Colonic mucosa (tissue), 4 donors: ENCODE results near the gene SLC35G4. TPM values are rescaled to one million over a fixed set of nuclear protein-coding genes. Genes with fewer than 3 reads are reported as not detected.

Experiments used
- DNase-seq: peaks from one replicate; pipeline ENCODE4 v3.0.0-alpha.2; 2020
- H3K27ac ChIP-seq: fragments of 200-600 bp; one replicate; pipeline ENCODE4 v1.8.0; 2021
- H3K27me3 ChIP-seq: fragments of 200-600 bp; one replicate; pipeline ENCODE4 v1.8.0; 2021
- H3K36me3 ChIP-seq: fragments of 200-600 bp; one replicate; pipeline ENCODE4 v1.8.0; 2021
- H3K4me1 ChIP-seq: fragments of 200-600 bp; one replicate; pipeline ENCODE4 v1.8.0; 2021; ENCODE audit warnings: mild to moderate bottlenecking
- H3K4me3 ChIP-seq: fragments of 200-600 bp; one replicate; pipeline ENCODE4 v1.8.0; 2021
- H3K9ac ChIP-seq, 2 donors: one replicate each; pipeline ENCODE4 v1.7.0; 2013; ENCODE audit warnings: control low read depth in 2 of 2, low read depth in 2 of 2, low read length in 2 of 2
- H3K9me3 ChIP-seq: fragments of 200-600 bp; one replicate; pipeline ENCODE4 v1.8.0; 2021
- intact Hi-C: fragments of 100-400 bp; cut with DNase I; formaldehyde crosslinking; loops from one replicate; pipeline ENCODE4 v1.14.1; 2022
- total RNA-seq, 2 donors: library from RNA; stranded (reverse); fragmentation: NEBNext Ultra II Directional in 1 of 2; extraction: Animal tissue kit (Norgen Biotek cat#: 25700) in 1 of 2; gene quantifications; one replicate each; pipeline ENCODE4 v1.2.1, GENCODE V29; 2021
- TF ChIP-seq, protein P1 (sequence below): fragments of 200-600 bp; IDR thresholded peaks from one replicate; pipeline ENCODE4 v1.8.0; 2022; ENCODE audit warnings: antibody characterized with exemption, mild to moderate bottlenecking
- donor health status: healthy.
- donor health status: DM: no; HTN: no; CAD: no.
- donor health status: DM: no; HTN: no; CAD: no.

The SLC35G4 gene
- total RNA-seq, 2 donors from 2014 or later: not detected

DNA sequence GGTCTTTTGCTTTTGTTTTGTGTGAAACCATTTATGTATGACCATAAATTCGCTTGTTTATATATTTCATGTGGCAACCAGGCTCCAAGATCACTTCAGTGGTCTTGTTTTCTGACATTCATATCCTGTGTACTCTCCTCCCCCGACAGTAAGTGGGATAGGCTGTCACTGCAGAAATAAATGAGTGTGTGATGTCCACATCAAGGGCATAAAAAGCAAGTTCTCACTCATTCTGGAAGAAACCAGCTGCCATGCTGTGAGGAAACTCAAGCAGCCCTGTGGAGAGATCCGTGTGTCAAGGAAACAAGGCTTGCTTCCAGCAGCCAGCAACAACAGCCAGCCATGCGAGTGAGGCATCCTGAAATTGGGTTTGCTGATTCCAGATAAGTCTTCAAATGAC, 40.4 kb downstream of the SLC35G4 start:
- DNase-seq: no peak
- Histone ChIP-seq H3K27me3 (no peaks in the 10 kb centered on the region), H3K36me3 (no peaks in the 10 kb centered on the region), H3K4me1 (no peaks in the 10 kb centered on the region), H3K4me3 (no peak overlapping the region), H3K9ac (no peak overlapping the region), H3K27ac (no peak overlapping the region), H3K9me3 (no peaks in the 10 kb centered on the region)
- intact Hi-C loops: loop anchor here (10.0 kb wide), 1 partner anchor 75 kb away; no protein-coding TSS in a partner anchor
- TF ChIP-seq, protein P1, sequence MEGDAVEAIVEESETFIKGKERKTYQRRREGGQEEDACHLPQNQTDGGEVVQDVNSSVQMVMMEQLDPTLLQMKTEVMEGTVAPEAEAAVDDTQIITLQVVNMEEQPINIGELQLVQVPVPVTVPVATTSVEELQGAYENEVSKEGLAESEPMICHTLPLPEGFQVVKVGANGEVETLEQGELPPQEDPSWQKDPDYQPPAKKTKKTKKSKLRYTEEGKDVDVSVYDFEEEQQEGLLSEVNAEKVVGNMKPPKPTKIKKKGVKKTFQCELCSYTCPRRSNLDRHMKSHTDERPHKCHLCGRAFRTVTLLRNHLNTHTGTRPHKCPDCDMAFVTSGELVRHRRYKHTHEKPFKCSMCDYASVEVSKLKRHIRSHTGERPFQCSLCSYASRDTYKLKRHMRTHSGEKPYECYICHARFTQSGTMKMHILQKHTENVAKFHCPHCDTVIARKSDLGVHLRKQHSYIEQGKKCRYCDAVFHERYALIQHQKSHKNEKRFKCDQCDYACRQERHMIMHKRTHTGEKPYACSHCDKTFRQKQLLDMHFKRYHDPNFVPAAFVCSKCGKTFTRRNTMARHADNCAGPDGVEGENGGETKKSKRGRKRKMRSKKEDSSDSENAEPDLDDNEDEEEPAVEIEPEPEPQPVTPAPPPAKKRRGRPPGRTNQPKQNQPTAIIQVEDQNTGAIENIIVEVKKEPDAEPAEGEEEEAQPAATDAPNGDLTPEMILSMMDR: no peak

DNA sequence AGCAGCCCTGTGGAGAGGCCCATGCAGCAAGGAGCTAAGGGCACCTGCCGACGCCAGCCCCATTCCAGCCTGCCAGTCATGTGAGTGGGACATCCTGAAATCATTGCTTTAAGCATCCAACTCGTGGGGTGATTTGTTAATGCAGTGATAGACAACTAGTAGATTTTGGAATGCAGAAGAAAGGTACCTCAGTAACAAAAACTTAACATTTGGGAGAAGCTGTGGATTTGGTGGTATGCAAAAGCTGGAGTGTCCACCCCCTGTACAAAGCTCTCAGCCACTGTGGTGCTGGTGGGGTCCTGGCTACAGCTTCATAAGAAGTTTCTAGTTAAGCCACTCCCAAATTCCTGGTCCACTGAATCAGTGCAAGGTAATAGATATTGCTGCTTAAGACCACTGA, 42.5 kb downstream of the SLC35G4 start:
- Histone ChIP-seq H3K27me3 (no peaks in the 10 kb centered on the region), H3K4me1 (no peaks in the 10 kb centered on the region), H3K9me3 (no peaks in the 10 kb centered on the region), H3K36me3 (no peaks in the 10 kb centered on the region), H3K4me3 (no peak overlapping the region), H3K9ac (no peak overlapping the region), H3K27ac (no peak overlapping the region)
- DNase-seq: no peak
- intact Hi-C loops: loop anchor here (10.0 kb wide), 1 partner anchor 73 kb away; no protein-coding TSS in a partner anchor
- TF ChIP-seq, protein P1: no peak

DNA sequence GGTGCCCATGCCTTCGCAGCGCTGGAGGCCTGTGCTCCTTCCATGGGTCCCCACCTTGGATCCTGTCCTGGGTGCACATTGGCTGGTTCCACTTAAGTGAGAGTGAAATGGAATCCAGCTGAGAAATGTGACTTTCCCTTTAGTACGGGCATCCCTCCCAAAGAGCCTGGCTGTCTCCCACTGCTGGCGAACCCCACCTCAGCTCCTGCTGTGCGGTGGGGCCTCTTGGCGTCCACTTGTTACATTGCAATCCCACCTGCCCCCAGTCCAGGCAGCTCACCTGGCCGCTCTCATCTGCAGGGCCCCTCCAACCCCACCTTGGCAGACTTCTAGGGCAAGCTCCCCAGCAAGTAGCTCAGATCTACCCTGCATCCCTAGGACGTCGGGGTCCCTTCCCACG, 44.1 kb downstream of the SLC35G4 start:
- Histone ChIP-seq H3K27ac (no peak overlapping the region), H3K4me3 (no peak overlapping the region), H3K36me3 (no peaks in the 10 kb centered on the region), H3K9me3 (no peaks in the 10 kb centered on the region), H3K27me3 (no peaks in the 10 kb centered on the region), H3K9ac (no peak overlapping the region), H3K4me1 (no peaks in the 10 kb centered on the region)
- TF ChIP-seq, protein P1: no peak
- intact Hi-C loops: loop anchor here (10.0 kb wide), 1 partner anchor 71 kb away; no protein-coding TSS in a partner anchor
- no peak for DNase-seq

DNA sequence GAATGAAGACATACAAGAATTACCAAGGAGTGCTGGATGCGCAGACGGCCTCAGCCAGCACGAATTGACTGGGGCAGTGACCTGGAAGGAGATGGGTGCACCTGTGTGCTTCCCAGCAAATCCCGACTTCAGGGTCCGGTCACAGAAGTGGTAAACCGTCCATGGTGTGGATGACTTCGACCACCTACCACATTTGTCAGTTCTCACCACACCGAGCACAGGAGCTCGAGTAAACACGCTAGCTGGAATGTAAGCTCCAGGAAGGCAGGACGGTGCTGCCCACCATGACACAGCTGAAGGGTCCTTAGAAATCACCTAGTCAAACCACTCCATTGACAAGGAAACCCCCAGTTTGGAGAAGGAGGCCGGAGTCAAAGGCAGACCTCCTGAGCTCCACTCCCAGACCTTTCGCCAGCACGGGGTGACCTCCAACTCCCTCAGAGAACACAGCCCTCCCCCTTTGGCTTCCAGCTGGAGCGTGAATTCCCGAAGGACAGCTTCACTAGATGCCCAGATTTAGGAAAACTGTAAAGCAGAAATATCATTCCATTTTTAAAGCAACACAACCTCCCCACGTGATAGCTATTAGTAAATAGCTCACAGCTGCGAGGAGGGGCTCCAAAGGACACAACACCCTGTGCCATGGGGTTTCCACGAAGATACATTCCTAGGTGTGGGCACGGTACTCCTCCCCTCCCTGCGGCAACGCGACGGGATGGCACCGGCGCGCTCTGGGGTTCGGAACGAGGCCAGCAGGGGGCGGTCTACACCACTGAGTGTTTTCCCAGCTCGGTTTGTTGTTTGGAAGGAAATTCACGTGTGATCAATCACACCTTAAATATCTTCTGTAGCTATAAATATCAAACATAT, 45.6 kb downstream of the SLC35G4 start:
- intact Hi-C loops: loop anchor here (10.0 kb wide), 1 partner anchor 70 kb away; no protein-coding TSS in a partner anchor
- H3K4me3 ChIP-seq: no peak overlapping the region
- no peaks in the 10 kb centered on the region for H3K27me3 ChIP-seq
- H3K9ac ChIP-seq: no peak overlapping the region
- H3K27ac ChIP-seq: no peak overlapping the region
- no peaks in the 10 kb centered on the region for H3K9me3 ChIP-seq
- TF ChIP-seq, protein P1: peak; percentile 73
- no peaks in the 10 kb centered on the region for H3K36me3 ChIP-seq
- peak; percentile 59 for DNase-seq
- no peaks in the 10 kb centered on the region for H3K4me1 ChIP-seq

DNA sequence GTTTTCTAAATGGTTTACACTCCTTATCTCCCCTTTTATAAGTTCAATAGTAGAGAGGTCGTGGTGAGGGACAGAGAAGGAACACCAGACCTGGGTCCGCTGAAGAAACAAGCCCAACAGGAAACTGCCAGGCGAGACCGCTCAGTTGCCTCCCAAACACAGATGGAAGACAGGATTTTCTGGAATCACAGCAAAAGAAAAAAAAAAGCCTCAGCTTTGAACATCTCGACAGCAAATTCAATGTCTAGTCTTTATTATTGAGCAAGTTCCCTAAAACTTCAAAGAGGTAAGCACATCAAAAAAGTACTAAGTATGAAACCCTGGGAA, 46.2 kb downstream of the SLC35G4 start:
- no peak overlapping the region for H3K4me3 ChIP-seq
- TF ChIP-seq, protein P1: no peak
- no peaks in the 10 kb centered on the region for H3K27me3 ChIP-seq
- H3K27ac ChIP-seq: no peak overlapping the region
- no peak for DNase-seq
- H3K9ac ChIP-seq: no peak overlapping the region
- H3K4me1 ChIP-seq: no peaks in the 10 kb centered on the region
- H3K9me3 ChIP-seq: no peaks in the 10 kb centered on the region
- intact Hi-C loops: loop anchor here (10.0 kb wide), 1 partner anchor 69 kb away; no protein-coding TSS in a partner anchor
- no peaks in the 10 kb centered on the region for H3K36me3 ChIP-seq
